WI38 (cell line): ENCODE measurements around the gene PGS1.

ENCODE experiments used
- H3K4me3 ChIP-seq: 2 replicates; pipeline ENCODE4 v1.5.1; 2011; ENCODE audit warnings: low read depth, mild to moderate bottlenecking, control low read depth, low read length
- CTCF ChIP-seq: IDR thresholded peaks from 2 replicates; pipeline ENCODE4 v1.5.1; 2012; ENCODE audit warnings: low read depth, mild to moderate bottlenecking, control low read depth, low read length

Gene PGS1

DNA sequence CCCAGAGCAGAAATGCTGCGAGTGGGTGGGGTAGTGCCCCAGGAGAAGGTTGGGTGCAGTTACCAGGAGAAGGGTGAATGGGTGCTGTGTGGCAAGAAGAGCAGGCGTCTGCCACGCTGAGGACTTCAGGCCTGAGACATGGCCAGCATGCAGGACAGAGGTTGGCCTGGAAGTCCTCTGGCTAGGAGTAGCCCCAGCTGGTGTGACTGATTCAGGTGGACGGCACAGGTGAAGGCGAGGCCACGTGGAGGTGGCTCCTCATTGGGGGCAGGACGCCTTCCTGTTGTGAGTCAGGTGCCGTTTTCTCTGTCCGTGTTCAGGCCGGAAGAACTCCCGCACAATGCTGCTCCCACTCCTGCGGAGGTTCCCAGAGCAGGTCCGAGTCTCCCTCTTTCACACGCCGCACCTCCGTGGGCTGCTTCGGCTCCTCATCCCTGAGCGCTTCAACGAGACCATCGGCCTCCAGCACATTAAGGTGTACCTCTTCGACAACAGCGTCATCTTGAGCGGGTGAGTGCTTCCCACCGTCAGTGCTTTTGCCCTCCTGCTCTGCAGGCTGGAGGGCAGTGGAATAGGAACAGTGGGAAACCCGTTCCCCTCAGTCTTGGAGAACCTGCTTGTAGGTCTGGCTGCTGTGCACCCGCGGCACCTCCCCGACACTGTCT is 20.7 kb downstream of the PGS1 start:
- TF ChIP-seq CTCF: no peak
- no peak overlapping the region for H3K4me3 ChIP-seq

DNA sequence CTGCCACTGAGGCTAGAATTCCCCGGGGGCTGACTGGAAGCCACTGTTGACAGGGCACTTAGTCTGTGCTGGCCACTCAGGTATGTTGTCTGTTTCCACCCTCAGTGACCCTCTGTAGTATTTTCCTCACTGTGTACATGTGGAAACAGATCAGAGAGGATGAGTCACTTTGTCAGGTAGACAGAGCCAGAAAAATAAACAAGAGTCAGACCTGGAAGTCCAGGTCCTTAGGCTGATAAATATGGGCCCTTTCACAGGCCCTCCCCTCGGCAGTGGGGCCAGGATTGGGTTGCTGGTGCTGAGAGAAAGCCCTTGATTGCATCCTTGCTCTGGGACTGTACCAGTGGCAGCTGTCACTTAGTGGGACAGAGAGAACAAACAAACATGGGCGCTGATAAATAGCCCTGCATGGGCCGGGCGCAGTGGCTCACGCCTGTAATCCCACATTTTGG is 21.3 kb downstream of the PGS1 start:
- no peak overlapping the region for H3K4me3 ChIP-seq
- no peak for TF ChIP-seq CTCF

- no peak overlapping the region for H3K4me3 ChIP-seq
- no peak for TF ChIP-seq CTCF
These were observed 22.3 kb downstream of the PGS1 start for GRCh38 chr17:78400581-78401240.

DNA sequence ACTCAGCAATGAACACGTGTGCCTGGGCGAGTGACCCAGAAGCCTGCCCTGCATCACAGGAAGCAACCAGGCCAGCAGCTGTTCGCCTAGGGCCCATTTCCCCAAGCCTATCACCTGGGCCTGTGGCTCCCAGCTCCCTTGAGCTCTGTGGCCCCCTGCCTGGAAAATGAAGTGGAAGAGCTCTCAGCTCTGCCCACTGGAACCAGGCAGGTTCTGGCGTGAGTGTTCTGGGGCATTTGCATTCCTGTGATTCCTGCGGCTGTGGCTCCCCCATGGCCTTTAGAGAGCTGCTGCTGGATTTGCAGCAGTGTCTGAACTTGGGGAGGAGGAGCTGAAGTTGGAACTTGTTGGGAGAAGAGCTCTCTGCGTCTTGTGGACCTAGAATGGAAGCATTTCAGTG is 22.8 kb downstream of the PGS1 start:
- no peak overlapping the region for H3K4me3 ChIP-seq
- TF ChIP-seq CTCF: no peak

DNA sequence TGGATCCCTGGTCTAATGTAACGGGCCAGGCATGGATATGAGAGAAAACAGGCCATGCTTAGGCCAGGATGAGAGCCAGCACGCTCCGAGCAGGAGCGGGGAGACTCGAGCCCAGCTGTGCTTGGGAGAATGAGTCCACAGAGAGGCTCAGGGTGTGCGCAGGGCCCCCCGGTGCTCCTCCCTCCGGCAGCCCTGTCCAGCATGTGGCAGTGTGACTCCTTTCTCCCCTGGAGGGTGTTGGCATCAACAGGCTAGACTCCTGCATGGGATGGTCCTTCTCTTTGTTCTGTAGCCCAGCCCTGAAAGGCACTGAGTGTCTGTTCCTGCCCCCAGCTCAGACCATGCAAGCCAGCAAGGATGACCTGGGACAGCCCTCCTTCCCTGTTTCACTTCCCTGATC is 23.4 kb downstream of the PGS1 start:
- H3K4me3 ChIP-seq: no peak overlapping the region
- TF ChIP-seq CTCF: no peak

DNA sequence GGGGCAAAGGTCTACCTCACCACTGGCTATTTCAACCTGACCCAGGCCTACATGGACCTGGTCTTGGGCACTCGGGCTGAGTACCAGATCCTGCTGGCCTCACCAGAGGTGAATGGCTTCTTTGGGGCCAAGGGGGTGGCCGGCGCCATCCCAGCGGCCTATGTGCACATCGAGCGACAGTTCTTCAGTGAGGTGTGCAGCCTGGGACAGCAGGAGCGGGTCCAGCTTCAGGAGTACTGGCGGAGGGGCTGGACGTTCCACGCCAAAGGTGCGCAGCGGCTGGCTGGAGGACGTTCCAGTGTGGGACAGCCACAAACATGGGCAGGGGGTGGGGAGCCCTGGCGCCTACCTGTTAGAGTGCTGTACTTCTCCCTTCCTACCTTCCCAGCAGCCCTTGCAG is 25.4 kb downstream of the PGS1 start:
- no peak overlapping the region for H3K4me3 ChIP-seq
- TF ChIP-seq CTCF: no peak

GRCh38 chr17:78406396-78406795 is 27.9 kb downstream of the PGS1 start:
- no peak for TF ChIP-seq CTCF
- H3K4me3 ChIP-seq: no peak overlapping the region
